Activated CD8-positive, alpha-beta memory T cell treated with anti-CD3 and anti-CD28 coated beads, Interleukin-2, amount 50 U/mL, for 24 hours (primary cell): ENCODE measurements around the gene SLC22A31.

ENCODE experiments used
- DNase-seq: peaks from one replicate; pipeline ENCODE4 v3.0.0-alpha.2; 2020; ENCODE audit errors: extremely low read depth

SLC22A31 gene

GRCh38 chr16:89164847-89165680, 35.3 kb downstream of the SLC22A31 start:
- DNase-seq: no peak

- no peak for DNase-seq
These were observed 35.9 kb downstream of the SLC22A31 start for GRCh38 chr16:89164436-89164835.

DNA sequence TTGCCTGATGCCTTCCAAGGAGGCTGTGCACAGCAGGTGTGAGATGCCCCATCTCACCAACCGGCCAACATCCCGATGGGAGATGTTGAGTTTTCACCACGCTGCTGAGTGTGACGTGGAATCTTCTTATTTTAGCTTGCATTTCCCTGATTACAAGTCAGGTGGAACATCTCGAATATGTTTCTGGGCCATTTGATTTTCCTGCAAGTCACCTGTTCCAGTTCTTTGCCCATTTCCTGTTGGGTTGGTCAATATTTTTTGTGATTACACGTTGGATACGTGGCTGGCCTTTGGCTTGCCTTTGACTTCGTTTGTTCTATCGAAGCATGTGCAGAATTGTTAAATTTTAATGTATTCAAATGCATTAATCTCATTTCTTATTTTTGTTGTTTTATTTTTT, 37.0 kb downstream of the SLC22A31 start:
- no peak for DNase-seq

GRCh38 chr16:89161763-89162713, 38.3 kb downstream of the SLC22A31 start:
- DNase-seq: no peak

DNA sequence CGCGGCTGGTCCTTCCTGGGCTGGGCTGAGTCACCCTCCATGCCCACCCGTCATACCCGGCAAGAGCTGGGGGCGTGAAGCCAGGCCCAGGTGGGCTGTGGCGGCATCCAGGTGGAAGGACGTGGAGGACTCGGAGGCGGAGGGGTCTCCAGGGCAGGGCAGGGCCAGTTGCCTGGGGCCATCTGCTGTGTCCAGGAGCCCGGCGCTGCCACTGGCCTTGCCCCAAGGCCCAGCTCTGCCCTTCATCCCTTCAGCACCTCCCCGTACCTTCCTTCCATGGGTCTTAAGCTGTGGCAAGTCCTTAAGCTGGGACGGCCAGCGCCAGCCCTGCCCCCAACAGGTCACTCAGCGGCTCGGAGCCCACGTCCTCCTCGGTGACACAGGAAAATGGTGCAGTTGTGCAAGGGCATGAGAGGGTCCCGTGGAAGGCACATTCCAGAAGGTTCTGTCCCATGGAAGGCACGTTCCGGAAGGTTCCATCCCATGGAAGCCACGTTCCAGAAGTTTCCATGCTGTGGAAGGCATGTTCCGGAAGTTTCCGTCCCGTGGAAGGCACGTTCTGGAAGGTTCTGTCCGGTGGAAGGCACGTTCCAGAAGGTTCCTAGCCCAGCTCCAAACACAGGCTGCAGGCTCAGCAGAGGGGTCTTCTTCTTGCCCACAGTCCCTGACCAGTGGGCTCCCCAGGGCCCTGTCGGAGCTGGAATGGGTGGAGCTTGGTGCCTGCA, 39.2 kb downstream of the SLC22A31 start:
- DNase-seq: no peak

- no peak for DNase-seq
These were observed 40.4 kb downstream of the SLC22A31 start for GRCh38 chr16:89159850-89160354.

- no peak for DNase-seq
These were observed 41.1 kb downstream of the SLC22A31 start for GRCh38 chr16:89159066-89159849.

GRCh38 chr16:89157778-89158177, 42.6 kb downstream of the SLC22A31 start:
- DNase-seq: no peak

DNA sequence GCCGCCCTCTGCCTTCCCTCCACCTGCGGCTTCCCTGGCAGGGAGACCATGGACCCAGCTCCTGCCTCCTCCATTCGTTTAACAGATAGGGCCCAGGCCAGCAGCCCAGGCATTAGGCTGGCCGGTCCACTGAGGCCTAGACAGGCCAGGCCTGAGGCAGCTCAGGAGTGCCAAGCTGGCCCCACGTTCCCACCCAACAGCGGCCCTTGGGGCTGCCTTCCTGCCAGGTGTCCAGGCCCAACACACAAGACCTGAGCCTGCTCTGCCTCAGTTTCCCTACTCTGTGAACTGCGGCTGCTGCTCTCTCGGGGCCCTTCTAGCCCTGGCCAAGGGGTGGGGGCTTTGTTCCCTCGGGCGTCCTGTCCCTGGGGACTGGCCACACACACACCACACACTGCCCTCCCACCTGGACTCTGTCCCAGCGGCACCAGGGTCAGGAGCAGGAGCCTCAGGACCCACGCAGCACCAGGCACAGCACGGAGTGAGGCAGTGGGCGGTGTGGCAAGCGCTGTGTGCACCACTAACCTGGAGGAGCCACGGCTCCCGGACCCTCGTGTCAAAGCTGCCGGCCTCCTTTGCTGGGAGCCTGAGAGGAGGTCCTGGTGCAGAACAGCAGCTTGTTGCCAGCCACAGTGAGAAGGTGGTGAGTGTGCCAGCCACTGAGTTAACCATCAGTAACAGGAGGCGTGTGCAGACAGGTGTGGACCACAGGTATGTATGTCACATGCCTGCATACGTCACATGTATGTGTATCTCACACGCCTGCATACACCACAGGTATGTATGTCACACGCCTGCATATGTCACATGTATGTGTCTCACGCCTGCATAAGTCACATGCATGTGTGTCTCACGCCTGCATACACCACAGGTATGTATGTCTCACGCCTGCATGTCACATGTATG, 43.3 kb downstream of the SLC22A31 start:
- no peak for DNase-seq

- DNase-seq: no peak
These were observed 44.2 kb downstream of the SLC22A31 start for GRCh38 chr16:89155851-89156739.

GRCh38 chr16:89155184-89155679, 45.1 kb downstream of the SLC22A31 start:
- no peak for DNase-seq

- no peak for DNase-seq
These were observed 45.8 kb downstream of the SLC22A31 start for GRCh38 chr16:89154390-89155183.

GRCh38 chr16:89153848-89154271, 46.5 kb downstream of the SLC22A31 start:
- DNase-seq: no peak

- no peak for DNase-seq
These were observed 47.3 kb downstream of the SLC22A31 start for GRCh38 chr16:89152831-89153700.

- no peak for DNase-seq
These were observed 49.4 kb downstream of the SLC22A31 start for GRCh38 chr16:89150981-89151380.

DNA sequence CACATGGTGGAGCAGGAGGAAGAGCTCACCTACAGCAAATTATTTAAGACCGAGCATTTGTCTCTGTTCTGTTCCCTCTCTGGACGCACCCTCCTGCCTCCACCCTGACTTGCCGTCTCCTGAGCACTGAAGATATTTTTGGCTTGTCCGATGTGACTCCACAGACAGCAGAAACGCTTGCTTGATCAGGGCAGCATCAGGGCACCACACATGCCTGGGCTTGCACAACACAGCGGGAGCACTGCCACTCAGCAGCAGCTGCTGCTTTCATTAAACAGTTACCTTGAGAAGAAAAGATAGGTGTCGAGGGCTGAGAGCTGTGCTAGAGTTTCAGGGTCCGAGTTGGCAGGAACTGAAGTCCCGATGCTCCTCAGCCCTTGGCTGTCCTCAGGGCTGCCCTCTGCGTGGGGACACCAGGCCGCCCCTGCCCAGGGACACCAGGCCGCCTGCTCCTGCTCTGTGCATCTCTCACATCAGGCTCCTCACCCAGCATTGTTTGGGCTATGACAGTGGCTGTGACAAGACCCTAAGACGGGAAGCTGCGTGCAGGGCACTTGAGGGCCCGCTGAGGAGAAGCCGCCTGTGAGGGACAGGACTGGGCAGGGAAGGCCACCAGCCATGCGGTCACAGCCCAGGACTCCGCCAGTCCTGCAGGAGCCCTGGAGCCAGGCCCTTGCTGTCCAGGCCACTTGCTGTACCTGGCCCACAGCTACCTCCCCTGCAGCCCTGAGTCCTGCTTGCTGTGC, 50.1 kb downstream of the SLC22A31 start:
- no peak for DNase-seq
